Measurements from ENCODE around the gene PAMR1. TPM values are rescaled to one million over a fixed set of nuclear protein-coding genes. Genes with fewer than 3 reads are reported as not detected.

PAMR1 gene
- total RNA-seq, 4 donors from 2014 or later, result 4.0 to 14.5 (median 7.4) TPM

GRCh38 chr11:35459489-35459888, 65.9 kb downstream of the PAMR1 start:
- no peaks in the 10 kb centered on the region for H3K9me3 ChIP-seq
- no peak overlapping the region for H3K27ac ChIP-seq (replicated peaks in 1 of 4)
- no peak overlapping the region for H3K4me3 ChIP-seq
- intact Hi-C loops (cut with DNase I), result no loop called here
- no peak for TF ChIP-seq EP300 (IDR thresholded peaks at IDR 0.05)
- no peak for TF ChIP-seq CTCF (IDR thresholded peaks at IDR 0.05)
- WGBS, result 90% methylated on average over 1 of the region's 1 CpG
- H3K27me3 ChIP-seq, result no peaks in the 10 kb centered on the region
- H3K4me1 ChIP-seq, result no peaks in the 10 kb centered on the region
- H3K36me3 ChIP-seq, result no peaks in the 10 kb centered on the region
- peak; percentile 70 for DNase-seq (ENCODE audit: extremely low spot score)

- no peak for DNase-seq (ENCODE audit: extremely low spot score)
- intact Hi-C loops (cut with DNase I), result no loop called here
- Histone ChIP-seq H3K27me3 (no peaks in the 10 kb centered on the region), H3K36me3 (no peaks in the 10 kb centered on the region), H3K9me3 (no peaks in the 10 kb centered on the region), H3K27ac (replicated peaks in 1 of 4) (no peak overlapping the region), H3K4me1 (no peaks in the 10 kb centered on the region), H3K4me3 (no peak overlapping the region)
- WGBS, result 71% methylated on average over 3 of the region's 3 CpGs
- TF ChIP-seq POLR2A (IDR thresholded peaks at IDR 0.05; ENCODE audit: low read depth) (no peak), EP300 (IDR thresholded peaks at IDR 0.05) (no peak), POLR2AphosphoS5 (IDR thresholded peaks at IDR 0.05) (no peak), CTCF (IDR thresholded peaks at IDR 0.05) (no peak)
Observed at GRCh38 chr11:35458846-35459245, 66.6 kb downstream of the PAMR1 start.

- TF ChIP-seq CTCF (IDR thresholded peaks at IDR 0.05) (no peak), EP300 (IDR thresholded peaks at IDR 0.05) (no peak), POLR2A (IDR thresholded peaks at IDR 0.05; ENCODE audit: low read depth) (no peak), POLR2AphosphoS5 (IDR thresholded peaks at IDR 0.05) (no peak)
- intact Hi-C loops (cut with DNase I), result no loop called here
- Histone ChIP-seq H3K4me1 (no peaks in the 10 kb centered on the region), H3K27ac (replicated peaks in 1 of 4) (no peak overlapping the region), H3K9me3 (no peaks in the 10 kb centered on the region), H3K4me3 (no peak overlapping the region), H3K36me3 (no peaks in the 10 kb centered on the region), H3K27me3 (no peaks in the 10 kb centered on the region)
- DNase-seq (ENCODE audit: extremely low spot score), result no peak
- 70% methylated on average over 1 of the region's 1 CpG for WGBS
Observed at GRCh38 chr11:35454362-35454761, 71.1 kb downstream of the PAMR1 start.

DNA sequence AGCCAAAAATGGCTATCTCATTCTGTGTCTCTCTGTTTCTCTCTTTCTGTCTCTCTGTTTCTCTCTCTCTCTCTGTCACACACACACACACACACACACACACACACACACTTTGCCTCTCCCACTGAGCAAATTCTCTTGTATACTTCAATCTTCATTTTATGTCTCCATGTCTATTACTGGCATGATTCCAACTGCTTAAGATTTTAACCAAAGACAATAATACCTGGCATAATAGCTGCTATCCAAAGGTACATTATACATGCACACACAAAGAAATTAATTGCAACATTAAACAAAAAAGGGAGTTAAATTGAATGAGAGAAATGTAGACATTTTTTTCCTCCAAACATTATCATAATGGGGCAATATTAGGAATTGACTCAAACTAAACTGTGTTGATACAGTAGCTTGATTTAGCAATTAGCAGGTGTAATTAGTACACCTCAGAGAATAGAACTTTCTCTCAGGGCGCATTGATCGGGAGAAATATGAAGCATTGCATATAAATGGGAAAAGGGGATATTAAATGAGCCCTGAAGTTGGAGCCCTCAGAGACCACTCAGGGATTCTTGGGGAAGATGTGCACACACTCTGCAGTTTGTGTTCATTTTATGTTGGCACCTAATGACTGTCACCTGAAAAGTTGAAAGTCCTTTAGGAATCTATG, 88.7 kb downstream of the PAMR1 start:
- Histone ChIP-seq H3K4me1 (no peaks in the 10 kb centered on the region), H3K36me3 (no peaks in the 10 kb centered on the region), H3K27ac (replicated peaks in 1 of 4) (no peak overlapping the region), H3K27me3 (no peaks in the 10 kb centered on the region), H3K4me3 (no peak overlapping the region), H3K9me3 (no peaks in the 10 kb centered on the region)
- 95% methylated on average over 2 of the region's 2 CpGs for WGBS
- peak; percentile 29 for DNase-seq (ENCODE audit: extremely low spot score)
- intact Hi-C loops (cut with DNase I), result no loop called here
- no peak for TF ChIP-seq POLR2AphosphoS5 (IDR thresholded peaks at IDR 0.05)
- no peak for TF ChIP-seq CTCF (IDR thresholded peaks at IDR 0.05)
- TF ChIP-seq EP300 (IDR thresholded peaks at IDR 0.05), result no peak
- TF ChIP-seq POLR2A (IDR thresholded peaks at IDR 0.05; ENCODE audit: low read depth), result no peak

GRCh38 chr11:35433588-35433987, 91.8 kb downstream of the PAMR1 start:
- Histone ChIP-seq H3K9me3 (no peaks in the 10 kb centered on the region), H3K36me3 (no peaks in the 10 kb centered on the region), H3K27me3 (no peaks in the 10 kb centered on the region), H3K4me3 (no peak overlapping the region), H3K4me1 (no peaks in the 10 kb centered on the region), H3K27ac (replicated peaks in 1 of 4) (no peak overlapping the region)
- DNase-seq (ENCODE audit: extremely low spot score), result no peak
- intact Hi-C loops (cut with DNase I), result no loop called here
- no peak for TF ChIP-seq EP300 (IDR thresholded peaks at IDR 0.05)
- TF ChIP-seq POLR2AphosphoS5 (IDR thresholded peaks at IDR 0.05), result no peak
- TF ChIP-seq CTCF (IDR thresholded peaks at IDR 0.05), result no peak
- no peak for TF ChIP-seq POLR2A (IDR thresholded peaks at IDR 0.05; ENCODE audit: low read depth)
- 76% methylated on average over 3 of the region's 3 CpGs for WGBS

Measured in esophagus muscularis mucosa (tissue), 4 donors.